ENCODE measurements around the gene GNAO1. TPM values are rescaled to one million over a fixed set of nuclear protein-coding genes. Genes with fewer than 3 reads are reported as not detected.

The GNAO1 gene
- total and polyA plus RNA-seq, 2 of the 13 experiments (the other 11 are each of a cell fraction or from before 2014, with no cell fraction given) = not detected

GRCh38 chr16:56364865-56365264 is 173.6 kb downstream of the GNAO1 start:
- no peak overlapping the region for H3K4me3 ChIP-seq (replicated peaks in 1 of 3; ENCODE audit: insufficient read depth in 1 of 3, low read depth in 2 of 3, low read length in 3 of 3)
- H3K4me2 ChIP-seq (ENCODE audit: low read depth, low read length) = no peak overlapping the region
- ChIA-PET POLR2A (no interaction called here), CTCF (ENCODE audit: low intra/inter-chr PET ratio, low total read pairs) (no interaction called here)
- DNase-seq (ENCODE audit: low spot score) = no peak
- no peak for FAIRE-seq
- 98% methylated on average over 8 of the region's 8 CpGs for WGBS (ENCODE audit: low lambda C conversion rate)
- no TSS peak for BruUV-seq (replicated peaks)
- H4K20me1 ChIP-seq (ENCODE audit: insufficient read depth, low read length) = no peaks in the 10 kb centered on the region
- no peak overlapping the region for H3K27ac ChIP-seq (ENCODE audit: extremely low read length, insufficient read depth, low read length)
- H3K9ac ChIP-seq (ENCODE audit: insufficient read depth, low read depth, low read length) = no peak overlapping the region
- H3K36me3 ChIP-seq (replicated peaks in 1 of 2; ENCODE audit: control insufficient read depth in 1 of 2, insufficient read depth in 2 of 2, low read length in 2 of 2) = peaks cover 37 to 74% of the 10 kb centered on the region in 2 experiments
- ATAC-seq = no peak
- no peaks in the 10 kb centered on the region for H3K4me1 ChIP-seq (ENCODE audit: insufficient read depth, low read length)
- TF ChIP-seq ZNF577 (CRISPR knock-in tag; IDR thresholded peaks at IDR 0.05; ENCODE audit: borderline replicate concordance, low read depth) (no peak), PBX2 (CRISPR knock-in tag; IDR thresholded peaks at IDR 0.05) (no peak), MBNL3 (CRISPR knock-in tag; conservative IDR thresholded peaks at IDR 0.05) (no peak), POLR2A (IDR thresholded peaks at IDR 0.05; ENCODE audit: insufficient read depth in 1 of 2, low read depth in 2 of 2, low read length in 2 of 2) (no peak), LRRFIP1 (CRISPR knock-in tag; conservative IDR thresholded peaks at IDR 0.05) (no peak), ZMYM3 (CRISPR knock-in tag; IDR thresholded peaks at IDR 0.05) (no peak), ZNF776 (CRISPR knock-in tag; IDR thresholded peaks at IDR 0.05) (no peak), SSRP1 (CRISPR knock-in tag; IDR thresholded peaks at IDR 0.05) (no peak), ZNF749 (CRISPR knock-in tag; IDR thresholded peaks at IDR 0.05; ENCODE audit: borderline replicate concordance) (no peak), RBM39 (IDR thresholded peaks at IDR 0.05; ENCODE audit: low read depth, low read length, poor library complexity, severe bottlenecking) (no peak), ZNF430 (CRISPR knock-in tag; IDR thresholded peaks at IDR 0.05) (no peak), ZSCAN9 (CRISPR knock-in tag; IDR thresholded peaks at IDR 0.05; ENCODE audit: borderline replicate concordance) (no peak), TFAP4 (IDR thresholded peaks at IDR 0.05; ENCODE audit: borderline replicate concordance, low read depth) (no peak)
- intact Hi-C loops (cut with micrococcal nuclease; ENCODE audit: unreplicated experiment) (no loop called here), in situ Hi-C loops (cut with HindIII; ENCODE audit: extremely low pct_ligation_motif_present, low pct_unique_long_range_greater_than_20kb) (no loop called here)
- no peaks in the 10 kb centered on the region for H3K79me2 ChIP-seq (ENCODE audit: insufficient read depth, low read length)
- no peak overlapping the region for H2AFZ ChIP-seq (ENCODE audit: low read length)
- H3K27me3 ChIP-seq (ENCODE audit: control insufficient read depth in 1 of 2, insufficient read depth in 2 of 2, low read length in 2 of 2) = no peaks in the 10 kb centered on the region
- no peaks in the 10 kb centered on the region for H3K9me3 ChIP-seq (ENCODE audit: low read length)

Measured in HepG2 (cell line).